Activated CD4-positive, alpha-beta T cell treated with anti-CD3 and anti-CD28 coated beads for 36 hours (primary cell): Measurements from ENCODE around the gene C14orf119. TPM values are rescaled to one million over a fixed set of nuclear protein-coding genes. Genes with fewer than 3 reads are reported as not detected.
A peak's percentile ranks its signal among the peaks of the same experiment; 100 is the strongest.

Experiments used
- ATAC-seq: fragments of 200-7000 bp; cut with Tn5 transposase; one replicate; pipeline ENCODE4 v1.10.0; 2021; ENCODE audit warnings: mild to moderate bottlenecking, moderate library complexity
- CTCF ChIA-PET: fragments of 350-600 bp; sonication (Branson Sonifier 250); formaldehyde crosslinking; loops from one replicate; lab custom pipeline; 2021; ENCODE audit warnings: antibody characterized with exemption; lab: Charles Lee
- POLR2A ChIA-PET: fragments of 350-600 bp; sonication (Branson Sonifier 250); formaldehyde crosslinking; loops from one replicate; lab custom pipeline; 2021; ENCODE audit warnings: antibody characterized with exemption, inconsistent platforms; lab: Charles Lee
- DNase-seq: peaks from one replicate; pipeline ENCODE4 v3.0.0-alpha.2; 2020
- H3K27ac Mint-ChIP-seq: one replicate; pipeline ENCODE4 v1.8.0; 2021; ENCODE audit warnings: mixed read lengths
- H3K27me3 Mint-ChIP-seq: one replicate; pipeline ENCODE4 v1.8.0; 2021; ENCODE audit warnings: mixed read lengths
- H3K36me3 Mint-ChIP-seq: one replicate; pipeline ENCODE4 v1.8.0; 2021; ENCODE audit warnings: low read depth, mixed read lengths
- H3K4me1 Mint-ChIP-seq: one replicate; pipeline ENCODE4 v1.8.0; 2021; ENCODE audit warnings: mixed read lengths
- H3K4me3 Mint-ChIP-seq: one replicate; pipeline ENCODE4 v1.8.0; 2021; ENCODE audit warnings: mild to moderate bottlenecking, moderate library complexity, mixed read lengths
- H3K9me3 Mint-ChIP-seq: one replicate; pipeline ENCODE4 v1.8.0; 2021; ENCODE audit warnings: low read depth, mixed read lengths
- intact Hi-C, 2 experiments: fragments of 100-400 bp; cut with DNase I in 1 of 2; cut with micrococcal nuclease in 1 of 2; formaldehyde crosslinking; loops; one replicate each; pipeline versions ENCODE4 v1.14.2 to v1.15.1; 2022 to 2024; cut with DNase I, micrococcal nuclease
- total RNA-seq, 2 experiments: library from RNA; stranded (reverse); gene quantifications; one replicate each; pipeline ENCODE4 v1.2.3, GENCODE V29; 2021

Gene C14orf119
- total RNA-seq, 2 experiments from 2014 or later: 43.8 to 51.5 TPM

GRCh38 chr14:23063601-23064000, 31.7 kb upstream of the C14orf119 start:
- H3K4me1 Mint-ChIP-seq: peaks cover 8% of the 10 kb centered on the region
- ATAC-seq: no peak
- H3K27ac Mint-ChIP-seq: peak overlapping the region; percentile 17

GRCh38 chr14:23066368-23066767, 28.9 kb upstream of the C14orf119 start:
- Mint-ChIP-seq H3K9me3 (no peaks in the 10 kb centered on the region), H3K36me3 (peaks cover 62% of the 10 kb centered on the region), H3K27me3 (no peaks in the 10 kb centered on the region), H3K4me1 (peaks cover 26% of the 10 kb centered on the region), H3K4me3 (no peak overlapping the region), H3K27ac (no peak overlapping the region)
- intact Hi-C loops: no loop called here
- ATAC-seq (no peak), DNase-seq (no peak)
- CTCF ChIA-PET: interaction anchor here (0.6 to 19.3 kb wide), 7 partner anchors 11 to 479 kb away, joined by 3 to 751 read pairs (median 4); partner anchors contain the start of genes AJUBA, C14orf119 and HAUS4
- POLR2A ChIA-PET: no interaction called here

More at GRCh38 chr14:23063601-23064000, 31.7 kb upstream of the C14orf119 start:
- ChIA-PET CTCF (interaction anchor here (0.5 to 19.3 kb wide), 7 partner anchors 31 to 148 kb away, joined by 3 to 751 read pairs (median 3); partner anchors contain the start of gene AJUBA), POLR2A (no interaction called here)
- DNase-seq: no peak
- Mint-ChIP-seq H3K36me3 (peaks cover 76% of the 10 kb centered on the region), H3K4me3 (no peak overlapping the region), H3K27me3 (no peaks in the 10 kb centered on the region), H3K9me3 (no peaks in the 10 kb centered on the region)
- intact Hi-C loops: no loop called here

- H3K4me1 Mint-ChIP-seq: peaks cover 34% of the 10 kb centered on the region
- H3K36me3 Mint-ChIP-seq: peaks cover 66% of the 10 kb centered on the region
- no peaks in the 10 kb centered on the region for H3K9me3 Mint-ChIP-seq
- no peak for DNase-seq
- intact Hi-C loops: no loop called here
- ChIA-PET CTCF (interaction anchor here (1.5 to 19.3 kb wide), 11 partner anchors 9 to 118 kb away, joined by 4 to 751 read pairs (median 26); partner anchors contain the start of genes ACIN1, AJUBA, C14orf119 and CDH24), POLR2A (interaction anchor here (0.5 kb wide), 1 partner anchor 98 kb away, joined by 6 read pairs; no protein-coding TSS in a partner anchor)
- H3K27ac Mint-ChIP-seq: no peak overlapping the region
- no peak for ATAC-seq
- H3K27me3 Mint-ChIP-seq: no peaks in the 10 kb centered on the region
- no peak overlapping the region for H3K4me3 Mint-ChIP-seq
These were observed 28.2 kb upstream of the C14orf119 start for GRCh38 chr14:23066855-23067744.

- Mint-ChIP-seq H3K27me3 (no peaks in the 10 kb centered on the region), H3K36me3 (peaks cover 65% of the 10 kb centered on the region), H3K27ac (peak overlapping the region; percentile 80), H3K9me3 (no peaks in the 10 kb centered on the region), H3K4me3 (peak overlapping the region; percentile 5), H3K4me1 (peaks cover 37% of the 10 kb centered on the region)
- ATAC-seq: no peak
- intact Hi-C loops: loop anchor here in 1 of 2 experiments (1.0 kb wide), 1 partner anchor 41 kb away; no protein-coding TSS in a partner anchor
- POLR2A ChIA-PET: interaction anchor here (0.5 to 1.4 kb wide), 6 partner anchors 10 to 99 kb away, joined by 3 to 13 read pairs (median 4); partner anchors contain the start of genes ACIN1 and C14orf119
- CTCF ChIA-PET: interaction anchor here (0.6 to 19.3 kb wide), 67 partner anchors 9 to 1712 kb away, joined by 3 to 751 read pairs (median 5); partner anchors contain the start of genes ACIN1, AJUBA, C14orf119 and CDH24
- DNase-seq: no peak
These were observed 27.2 kb upstream of the C14orf119 start for GRCh38 chr14:23067847-23068788.

GRCh38 chr14:23068789-23069412, 26.4 kb upstream of the C14orf119 start:
- Mint-ChIP-seq H3K36me3 (peaks cover 59% of the 10 kb centered on the region), H3K27ac (peak overlapping the region; percentile 80), H3K27me3 (no peaks in the 10 kb centered on the region), H3K9me3 (no peaks in the 10 kb centered on the region), H3K4me1 (peaks cover 37% of the 10 kb centered on the region), H3K4me3 (peak overlapping the region; percentile 5)
- intact Hi-C loops: loop anchor here (1.0 kb wide), 2 partner anchors 40 to 118 kb away; no protein-coding TSS in a partner anchor
- DNase-seq (peak; percentile 84), ATAC-seq (peak; percentile 79)
- CTCF ChIA-PET: interaction anchor here (0.6 to 19.3 kb wide), 70 partner anchors 9 to 1713 kb away, joined by 3 to 751 read pairs (median 4); partner anchors contain the start of genes ACIN1, AJUBA, C14orf119 and CDH24
- POLR2A ChIA-PET: interaction anchor here (0.6 to 1.4 kb wide), 8 partner anchors 11 to 139 kb away, joined by 3 to 13 read pairs (median 4); partner anchors contain the start of genes ACIN1 and C14orf119

GRCh38 chr14:23069413-23069806, 25.9 kb upstream of the C14orf119 start:
- Mint-ChIP-seq H3K9me3 (no peaks in the 10 kb centered on the region), H3K36me3 (peaks cover 54% of the 10 kb centered on the region), H3K27me3 (no peaks in the 10 kb centered on the region), H3K4me1 (peaks cover 37% of the 10 kb centered on the region), H3K27ac (peak overlapping the region; percentile 17), H3K4me3 (peak overlapping the region; percentile 92)
- intact Hi-C loops: loop anchor here (1.0 kb wide), 2 partner anchors 40 to 118 kb away; no protein-coding TSS in a partner anchor
- ChIA-PET CTCF (interaction anchor here (0.6 to 19.3 kb wide), 61 partner anchors 8 to 513 kb away, joined by 3 to 751 read pairs (median 6); partner anchors contain the start of genes ACIN1, AJUBA, C14orf119 and CDH24), POLR2A (interaction anchor here (0.6 to 1.4 kb wide), 6 partner anchors 11 to 139 kb away, joined by 3 to 13 read pairs (median 3); partner anchors contain the start of genes ACIN1 and C14orf119)
- DNase-seq: no peak
- no peak for ATAC-seq

GRCh38 chr14:23070262-23071129, 24.8 kb upstream of the C14orf119 start:
- no peak for DNase-seq
- H3K4me3 Mint-ChIP-seq: peak overlapping the region; percentile 92
- intact Hi-C loops: loop anchor here (1.0 to 5.0 kb wide), 3 partner anchors 25 to 232 kb away; partner anchors contain the start of genes ACIN1 (in 2 of the 2), C14orf119 (in 2 of the 2) and PPP1R3E (in 1 of the 2)
- no peak for ATAC-seq
- H3K27ac Mint-ChIP-seq: peak overlapping the region; percentile 90
- H3K27me3 Mint-ChIP-seq: no peaks in the 10 kb centered on the region
- peaks cover 37% of the 10 kb centered on the region for H3K4me1 Mint-ChIP-seq
- CTCF ChIA-PET: interaction anchor here (0.5 to 4.2 kb wide), 32 partner anchors 8 to 1281 kb away, joined by 3 to 34 read pairs (median 6); partner anchors contain the start of genes ACIN1, AJUBA, C14orf119 and CDH24
- peaks cover 50% of the 10 kb centered on the region for H3K36me3 Mint-ChIP-seq
- no peaks in the 10 kb centered on the region for H3K9me3 Mint-ChIP-seq
- POLR2A ChIA-PET: interaction anchor here (0.6 to 2.4 kb wide), 5 partner anchors 13 to 59 kb away, joined by 3 to 27 read pairs (median 3); partner anchors contain the start of genes ACIN1, C14orf119 and CDH24

GRCh38 chr14:23071244-23071920, 23.9 kb upstream of the C14orf119 start:
- ChIA-PET CTCF (interaction anchor here (0.7 to 4.2 kb wide), 31 partner anchors 9 to 486 kb away, joined by 3 to 34 read pairs (median 7); partner anchors contain the start of genes ACIN1, AJUBA, C14orf119 and CDH24), POLR2A (interaction anchor here (0.6 to 2.4 kb wide), 8 partner anchors 13 to 484 kb away, joined by 3 to 27 read pairs (median 3); partner anchors contain the start of genes ACIN1, C14orf119 and CDH24)
- DNase-seq (peak; percentile 91), ATAC-seq (peak; percentile 98)
- Mint-ChIP-seq H3K36me3 (peaks cover 51% of the 10 kb centered on the region), H3K4me1 (peaks cover 32% of the 10 kb centered on the region), H3K27ac (peak overlapping the region; percentile 90), H3K9me3 (no peaks in the 10 kb centered on the region), H3K27me3 (no peaks in the 10 kb centered on the region), H3K4me3 (peak overlapping the region; percentile 92)
- intact Hi-C loops: loop anchor here (1.0 to 5.0 kb wide), 3 partner anchors 24 to 231 kb away; partner anchors contain the start of genes ACIN1 (in 2 of the 2), C14orf119 (in 2 of the 2) and PPP1R3E (in 1 of the 2)
